ENCODE results near the gene SLC35F1. TPM values are rescaled to one million over a fixed set of nuclear protein-coding genes. Genes with fewer than 3 reads are reported as not detected.

Gene SLC35F1
- total RNA-seq, 1 donor from 2014 or later: not detected

DNA sequence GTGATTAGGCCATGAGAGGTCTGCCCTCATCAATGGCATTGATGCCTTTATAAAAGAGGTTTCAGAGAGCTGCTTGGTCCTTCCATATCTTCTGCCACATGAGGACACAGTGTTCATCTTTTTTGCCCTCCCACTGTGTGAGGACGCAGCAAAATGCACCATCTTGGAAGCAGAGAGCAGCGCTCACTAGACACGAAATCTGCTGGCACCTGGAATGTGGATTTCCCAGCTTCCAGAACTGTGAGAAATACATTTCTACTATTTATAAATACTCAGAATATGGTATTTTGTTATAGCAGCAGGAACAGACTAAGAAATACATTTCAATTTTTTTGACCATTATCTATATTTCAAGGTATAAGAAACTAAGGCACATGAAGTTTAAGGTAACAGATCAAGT is 24.9 kb downstream of the SLC35F1 start:
- intact Hi-C loops (cut with micrococcal nuclease): no loop called here
- DNase-seq (no peak), ATAC-seq (ENCODE audit: low read depth) (no peak)
- Mint-ChIP-seq H3K36me3 (ENCODE audit: low read depth) (no peaks in the 10 kb centered on the region), H3K27ac (no peak overlapping the region), H3K4me1 (no peaks in the 10 kb centered on the region), H3K4me3 (no peak overlapping the region), H3K27me3 (no peaks in the 10 kb centered on the region), H3K9me3 (peaks cover 16% of the 10 kb centered on the region)
- ChIA-PET POLR2A (no interaction called here), CTCF (no interaction called here)
- TF ChIP-seq, protein P1, sequence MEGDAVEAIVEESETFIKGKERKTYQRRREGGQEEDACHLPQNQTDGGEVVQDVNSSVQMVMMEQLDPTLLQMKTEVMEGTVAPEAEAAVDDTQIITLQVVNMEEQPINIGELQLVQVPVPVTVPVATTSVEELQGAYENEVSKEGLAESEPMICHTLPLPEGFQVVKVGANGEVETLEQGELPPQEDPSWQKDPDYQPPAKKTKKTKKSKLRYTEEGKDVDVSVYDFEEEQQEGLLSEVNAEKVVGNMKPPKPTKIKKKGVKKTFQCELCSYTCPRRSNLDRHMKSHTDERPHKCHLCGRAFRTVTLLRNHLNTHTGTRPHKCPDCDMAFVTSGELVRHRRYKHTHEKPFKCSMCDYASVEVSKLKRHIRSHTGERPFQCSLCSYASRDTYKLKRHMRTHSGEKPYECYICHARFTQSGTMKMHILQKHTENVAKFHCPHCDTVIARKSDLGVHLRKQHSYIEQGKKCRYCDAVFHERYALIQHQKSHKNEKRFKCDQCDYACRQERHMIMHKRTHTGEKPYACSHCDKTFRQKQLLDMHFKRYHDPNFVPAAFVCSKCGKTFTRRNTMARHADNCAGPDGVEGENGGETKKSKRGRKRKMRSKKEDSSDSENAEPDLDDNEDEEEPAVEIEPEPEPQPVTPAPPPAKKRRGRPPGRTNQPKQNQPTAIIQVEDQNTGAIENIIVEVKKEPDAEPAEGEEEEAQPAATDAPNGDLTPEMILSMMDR (IDR thresholded peaks at IDR 0.05): no peak

DNA sequence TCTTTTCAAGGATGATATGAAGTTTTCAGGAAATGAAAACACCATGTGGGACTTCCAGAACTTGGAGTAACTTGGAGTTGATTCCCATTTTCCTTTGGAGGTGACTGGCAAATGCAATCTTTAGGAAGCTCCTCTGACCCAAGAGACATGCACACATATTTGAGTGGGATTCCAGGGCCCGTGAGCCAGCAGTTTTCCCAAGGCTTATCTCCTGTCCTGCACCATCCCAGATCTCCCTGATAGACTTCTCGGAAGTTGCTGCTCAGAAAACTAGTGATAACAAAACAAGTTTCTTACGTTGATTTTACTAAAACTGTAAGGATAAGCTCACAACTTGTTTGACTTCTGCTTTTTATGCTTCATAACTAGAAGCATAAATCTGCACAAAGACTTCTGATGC is 25.6 kb downstream of the SLC35F1 start:
- POLR2A ChIA-PET: no interaction called here
- Mint-ChIP-seq H3K36me3 (ENCODE audit: low read depth) (no peaks in the 10 kb centered on the region), H3K4me3 (no peak overlapping the region)

DNA sequence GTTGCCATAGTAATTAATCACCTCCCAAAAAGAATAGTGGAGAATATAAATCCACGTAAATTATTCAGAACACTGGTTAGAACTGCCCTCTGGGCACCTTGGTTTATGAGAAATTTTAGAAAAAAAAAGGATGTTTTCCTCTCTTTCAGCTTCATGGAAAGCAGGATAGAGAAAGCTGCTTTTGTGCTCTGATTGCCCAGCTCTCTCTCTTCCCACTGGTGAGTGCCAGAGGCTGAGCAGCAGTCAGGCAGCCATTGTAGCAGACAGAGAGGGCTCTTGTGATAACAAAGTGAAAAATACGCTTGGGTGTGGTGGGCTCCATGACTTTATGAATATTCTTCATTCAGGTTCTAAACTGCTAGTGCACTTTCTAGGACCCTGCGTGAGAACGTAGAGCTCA is 26.4 kb downstream of the SLC35F1 start:
- Mint-ChIP-seq H3K4me1 (no peaks in the 10 kb centered on the region), H3K27ac (no peak overlapping the region), H3K27me3 (no peaks in the 10 kb centered on the region), H3K9me3 (peaks cover 9% of the 10 kb centered on the region), H3K4me3 (no peak overlapping the region), H3K36me3 (ENCODE audit: low read depth) (no peaks in the 10 kb centered on the region)
- ChIA-PET POLR2A (no interaction called here), CTCF (no interaction called here)
- TF ChIP-seq, protein P1 (IDR thresholded peaks at IDR 0.05): no peak
- no peak for ATAC-seq (ENCODE audit: low read depth)
- no peak for DNase-seq
- intact Hi-C loops (cut with micrococcal nuclease): no loop called here

More for the DNA sequence above, 25.6 kb downstream of the SLC35F1 start:
- ATAC-seq (ENCODE audit: low read depth) (no peak), DNase-seq (no peak)
- Mint-ChIP-seq H3K9me3 (peaks cover 10% of the 10 kb centered on the region), H3K4me1 (no peaks in the 10 kb centered on the region), H3K27ac (no peak overlapping the region), H3K27me3 (no peaks in the 10 kb centered on the region)
- intact Hi-C loops (cut with micrococcal nuclease): no loop called here
- CTCF ChIA-PET: no interaction called here
- TF ChIP-seq, protein P1 (IDR thresholded peaks at IDR 0.05): no peak

DNA sequence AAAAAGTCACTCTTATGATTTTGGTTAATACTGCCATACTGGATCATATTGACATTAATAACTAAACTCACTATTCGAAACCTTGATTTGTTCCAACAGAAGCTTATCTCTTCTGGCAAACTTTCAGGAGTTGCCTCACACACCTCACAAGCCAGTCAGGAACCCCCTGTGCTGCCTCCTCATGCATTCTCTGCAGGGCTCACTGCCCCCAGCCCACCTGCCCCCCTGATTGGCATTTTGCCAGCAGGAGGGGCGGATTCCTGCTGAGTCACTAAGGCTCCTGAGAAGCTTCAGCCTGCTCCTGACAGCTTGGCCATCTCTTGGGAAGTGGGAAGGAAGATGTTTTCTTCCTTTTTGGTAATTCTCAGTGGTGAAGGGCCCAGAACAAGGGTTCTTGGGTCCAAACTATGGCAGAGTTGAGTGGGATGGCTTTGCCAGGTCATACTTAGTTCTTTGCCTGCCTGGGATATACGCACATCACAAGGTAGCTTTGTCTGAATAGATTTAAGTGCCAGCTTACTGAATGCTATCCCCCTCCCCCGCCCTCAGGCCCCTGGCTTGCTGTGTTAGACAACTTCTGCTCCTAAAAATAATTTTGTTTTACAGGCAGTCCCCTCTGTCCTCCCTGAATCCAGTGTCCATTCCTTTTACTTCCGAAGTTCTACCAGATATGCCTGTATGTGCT is 31.4 kb downstream of the SLC35F1 start:
- no peak for DNase-seq
- no peak for ATAC-seq (ENCODE audit: low read depth)
- ChIA-PET CTCF (no interaction called here), POLR2A (no interaction called here)
- intact Hi-C loops (cut with micrococcal nuclease): no loop called here
- Mint-ChIP-seq H3K4me3 (no peak overlapping the region), H3K27ac (no peak overlapping the region), H3K27me3 (no peaks in the 10 kb centered on the region), H3K4me1 (no peaks in the 10 kb centered on the region), H3K9me3 (no peaks in the 10 kb centered on the region), H3K36me3 (ENCODE audit: low read depth) (no peaks in the 10 kb centered on the region)
- TF ChIP-seq, protein P1 (IDR thresholded peaks at IDR 0.05): no peak

DNA sequence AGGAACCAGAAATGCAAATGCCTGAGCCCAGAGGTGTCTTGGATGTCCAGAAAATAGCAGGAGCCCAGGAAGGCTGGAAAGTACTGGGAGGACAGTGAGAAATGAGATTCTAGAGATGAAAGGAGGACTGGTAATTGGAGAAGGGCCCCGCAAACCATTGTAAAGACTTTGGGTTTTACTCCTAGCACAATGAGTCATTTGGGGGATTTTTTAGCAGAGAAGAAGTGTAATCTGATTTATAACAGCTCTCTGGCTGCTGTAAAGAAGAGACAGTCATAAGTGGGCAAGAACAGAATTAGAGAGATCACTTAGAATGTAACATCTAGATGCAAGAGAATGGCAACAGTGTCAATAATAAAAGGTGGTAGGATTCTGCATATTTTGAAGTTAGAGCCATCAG is 40.2 kb downstream of the SLC35F1 start:
- no peak for DNase-seq
- intact Hi-C loops (cut with micrococcal nuclease): no loop called here
- no peak for ATAC-seq (ENCODE audit: low read depth)
- Mint-ChIP-seq H3K36me3 (ENCODE audit: low read depth) (no peaks in the 10 kb centered on the region), H3K4me3 (no peak overlapping the region), H3K27me3 (no peaks in the 10 kb centered on the region), H3K27ac (no peak overlapping the region), H3K9me3 (no peaks in the 10 kb centered on the region), H3K4me1 (no peaks in the 10 kb centered on the region)
- ChIA-PET POLR2A (no interaction called here), CTCF (interaction anchor here (1.4 kb wide), 1 partner anchor 28 kb away, joined by 4 read pairs; no protein-coding TSS in a partner anchor)
- TF ChIP-seq, protein P1 (IDR thresholded peaks at IDR 0.05): no peak

Data from activated B cell treated with CpG ODN at 0.5 μM for 24 hours (primary cell).